Stimulated activated CD4-positive, alpha-beta T cell treated with anti-CD3 and anti-CD28 coated beads, Interleukin-15, amount 100 ng/mL, for 24 hours (primary cell): ENCODE data around the gene NELFE.

Source experiments
- DNase-seq: peaks from one replicate; pipeline ENCODE4 v3.0.0-alpha.2; 2020

NELFE gene

GRCh38 chr6:31971993-31972708 is 13.4 kb upstream of the NELFE start, which contains the start of gene DXO:
Gene DXO, minus strand, starts transcription at chr6:31972138. Its CDS starts 463 bp downstream, at chr6:31971675.
- DNase-seq, result peak; percentile 98

GRCh38 chr6:31971279-31971992 is 12.7 kb upstream of the NELFE start:
- DNase-seq, result peak; percentile 15

- DNase-seq, result peak; percentile 15
Measured at GRCh38 chr6:31970604-31971271, 12.0 kb upstream of the NELFE start.

GRCh38 chr6:31969712-31970603 is 11.2 kb upstream of the NELFE start:
- no peak for DNase-seq

GRCh38 chr6:31968791-31969711 is 10.3 kb upstream of the NELFE start:
- DNase-seq, result no peak

GRCh38 chr6:31968326-31968725 is 9.6 kb upstream of the NELFE start:
- DNase-seq, result no peak

- DNase-seq, result no peak
Measured at GRCh38 chr6:31967926-31968320, 9.2 kb upstream of the NELFE start.

- DNase-seq, result no peak
Measured at GRCh38 chr6:31966997-31967925, 8.5 kb upstream of the NELFE start.

GRCh38 chr6:31966506-31966905 is 7.7 kb upstream of the NELFE start:
- DNase-seq, result no peak

GRCh38 chr6:31965700-31966099 is 6.9 kb upstream of the NELFE start:
- no peak for DNase-seq

GRCh38 chr6:31963921-31964320 is 5.2 kb upstream of the NELFE start:
- no peak for DNase-seq

- DNase-seq, result no peak
Measured at GRCh38 chr6:31961616-31962015, 2.8 kb upstream of the NELFE start.

GRCh38 chr6:31958412-31958740 is 395 bp downstream of the NELFE start:
- no peak for DNase-seq

GRCh38 chr6:31956796-31957195 is 2.0 kb downstream of the NELFE start:
- DNase-seq, result no peak

GRCh38 chr6:31954511-31954910 is 4.3 kb downstream of the NELFE start:
- DNase-seq, result no peak

GRCh38 chr6:31952890-31953289 is 5.9 kb downstream of the NELFE start:
- no peak for DNase-seq

GRCh38 chr6:31952140-31952805 is 6.5 kb downstream of the NELFE start:
- peak; percentile 52 for DNase-seq

- no peak for DNase-seq
Measured at GRCh38 chr6:31949926-31950548, 8.7 kb downstream of the NELFE start.

- DNase-seq, result no peak
Measured at GRCh38 chr6:31948753-31949413, 9.9 kb downstream of the NELFE start.
